AML-193 (cell line): ENCODE results near the gene OPRL1.
"Not testable (repeated sequence)": the region's sequence is repeated elsewhere in the genome, so short reads cannot be mapped to it uniquely, and the experiment has no call there.

ENCODE experiments used
- DNase-seq, 2 experiments: peaks; one replicate each; lab custom pipeline; 2025; lab: John Stamatoyannopoulos, UW

OPRL1 gene

DNA sequence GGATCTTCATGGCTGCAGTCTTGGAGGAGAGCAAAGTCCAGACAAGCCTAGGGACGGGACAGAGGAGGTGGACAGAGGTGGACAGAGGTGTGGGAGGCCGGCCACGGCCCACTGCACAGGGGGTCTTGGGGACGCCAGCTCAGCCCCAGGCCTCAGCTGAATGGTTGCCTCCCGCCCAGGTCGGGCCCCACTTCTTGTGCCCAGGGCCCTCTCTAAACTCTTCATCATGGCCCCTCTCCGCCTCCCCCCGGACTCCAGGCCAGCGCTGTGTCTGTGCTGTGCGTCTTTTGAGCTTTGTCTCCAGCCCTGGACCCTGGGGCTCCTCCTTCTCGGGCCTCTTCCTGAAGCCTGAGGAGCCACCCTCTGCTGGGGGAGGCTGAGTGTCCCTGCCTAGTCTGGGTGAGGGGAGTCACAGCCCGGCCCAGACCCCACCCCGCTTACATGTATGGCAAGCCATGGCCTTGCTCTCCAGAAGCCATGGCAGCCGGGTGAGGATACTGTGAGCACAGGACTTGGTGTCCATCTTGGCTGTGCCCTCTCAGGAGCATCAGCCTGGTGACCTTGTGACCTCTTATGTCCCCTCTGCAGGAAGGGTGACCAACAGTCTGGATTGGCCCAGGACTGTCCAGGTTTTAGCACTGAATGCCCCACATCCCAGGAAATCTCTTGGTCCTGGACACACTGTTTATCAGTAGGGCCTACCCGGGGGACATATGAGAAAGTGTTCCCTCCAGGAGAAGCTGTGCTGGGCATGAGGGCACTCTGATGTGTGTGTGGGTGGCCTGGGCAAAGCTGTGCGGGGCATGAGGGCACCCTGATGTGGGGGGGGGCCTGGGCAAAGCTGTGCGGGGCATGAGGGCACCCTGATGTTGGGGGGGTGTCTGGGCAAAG is 36.9 kb downstream of the OPRL1 start:
- DNase-seq, result no peak

GRCh38 chr20:64117432-64117777 is 37.5 kb downstream of the OPRL1 start:
- DNase-seq, result not testable (repeated sequence)

DNA sequence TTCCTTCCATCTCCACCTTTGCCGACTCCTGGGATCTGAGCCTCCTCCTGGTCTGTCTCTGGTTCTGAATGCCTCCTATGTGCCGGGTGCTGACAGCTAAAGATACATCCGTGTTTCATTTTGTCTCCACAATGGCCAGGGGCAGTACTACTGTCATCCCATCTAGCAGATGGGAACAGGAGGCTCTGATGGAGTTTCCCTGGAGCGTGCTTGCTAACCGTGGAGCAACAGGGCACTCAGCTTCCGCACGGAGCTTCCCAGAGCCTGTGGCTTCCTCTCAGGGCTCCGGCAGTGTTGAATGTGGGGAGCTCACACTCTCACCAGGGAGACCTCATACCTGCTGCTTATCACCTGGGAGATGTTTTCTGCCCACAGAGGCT is 39.4 kb downstream of the OPRL1 start:
- no peak for DNase-seq

DNA sequence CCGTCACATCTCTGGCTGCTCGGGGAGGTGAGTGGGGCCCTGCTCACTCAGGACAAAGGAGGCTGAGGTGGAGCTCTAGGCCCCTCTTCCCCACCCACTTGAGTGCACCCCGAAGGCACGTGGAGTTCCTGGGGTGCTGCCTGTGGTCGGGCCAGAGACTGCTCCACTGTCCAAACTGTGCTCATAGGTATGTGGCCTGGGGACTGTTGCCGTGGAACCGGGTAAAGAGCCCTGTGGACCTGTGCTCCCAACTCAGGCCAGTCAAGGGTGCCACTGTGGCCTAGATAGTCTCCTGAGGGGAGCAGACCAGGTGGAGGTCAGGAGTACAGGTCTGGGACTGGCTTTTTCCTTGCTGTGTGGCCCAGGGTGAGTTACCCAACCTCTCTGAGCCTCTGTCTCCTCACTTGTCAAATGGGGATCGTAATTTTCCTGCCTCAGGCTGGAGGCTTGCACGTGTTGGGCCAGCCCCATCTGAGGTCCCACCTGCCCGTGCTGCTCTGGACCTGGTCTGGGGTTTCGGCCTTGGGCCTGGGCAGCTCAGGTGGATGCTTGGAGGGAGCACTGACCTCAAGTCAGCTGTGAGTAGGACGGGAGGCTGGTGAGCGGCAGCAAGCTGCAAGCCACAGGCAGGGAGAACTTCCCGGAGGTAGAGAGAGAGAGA is 39.9 kb downstream of the OPRL1 start:
- no peak for DNase-seq

- no peak for DNase-seq
Measured at GRCh38 chr20:64121586-64121985, 41.7 kb downstream of the OPRL1 start.

GRCh38 chr20:64122927-64123326 is 43.0 kb downstream of the OPRL1 start:
- not testable (repeated sequence) for DNase-seq

DNA sequence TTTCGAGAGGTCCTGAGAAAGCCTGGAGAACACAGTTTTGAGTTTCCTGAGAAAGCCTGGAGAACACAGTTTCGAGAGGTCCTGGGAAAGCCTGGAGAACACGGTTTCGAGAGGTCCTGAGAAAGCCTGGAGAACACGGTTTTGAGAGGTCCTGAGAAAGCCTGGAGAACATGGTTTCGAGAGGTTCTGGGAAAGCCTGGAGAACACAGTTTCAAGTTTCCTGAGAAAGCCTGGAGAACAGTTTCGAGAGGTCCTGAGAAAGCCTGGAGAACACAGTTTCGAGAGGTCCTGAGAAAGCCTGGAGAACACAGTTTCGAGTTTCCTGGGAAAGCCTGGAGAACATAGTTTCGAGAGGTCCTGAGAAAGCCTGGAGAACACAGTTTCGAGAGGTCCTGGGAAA is 43.6 kb downstream of the OPRL1 start:
- DNase-seq, result not testable (repeated sequence)

GRCh38 chr20:64129146-64129782 is 49.4 kb downstream of the OPRL1 start:
- no peak for DNase-seq

DNA sequence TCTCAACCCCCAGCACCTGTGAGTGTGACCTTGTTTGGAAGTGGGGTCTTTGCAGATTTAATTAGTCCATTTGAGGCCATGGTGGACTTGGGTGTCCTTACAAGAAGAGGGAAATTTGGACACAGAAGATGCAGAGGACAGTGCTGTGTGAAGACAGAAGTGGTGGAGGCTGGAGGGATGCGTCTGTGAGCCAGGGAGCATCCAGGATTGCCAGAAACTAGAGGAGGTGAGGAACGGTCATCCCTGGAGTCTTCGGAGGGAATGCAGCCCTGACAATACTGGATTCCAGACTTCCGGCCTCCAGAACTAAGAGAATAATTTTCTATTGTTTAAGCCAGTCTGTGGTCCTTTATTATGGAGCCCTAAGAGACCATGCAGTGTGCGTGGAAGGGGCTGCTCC is 50.4 kb downstream of the OPRL1 start:
- DNase-seq, result no peak

DNA sequence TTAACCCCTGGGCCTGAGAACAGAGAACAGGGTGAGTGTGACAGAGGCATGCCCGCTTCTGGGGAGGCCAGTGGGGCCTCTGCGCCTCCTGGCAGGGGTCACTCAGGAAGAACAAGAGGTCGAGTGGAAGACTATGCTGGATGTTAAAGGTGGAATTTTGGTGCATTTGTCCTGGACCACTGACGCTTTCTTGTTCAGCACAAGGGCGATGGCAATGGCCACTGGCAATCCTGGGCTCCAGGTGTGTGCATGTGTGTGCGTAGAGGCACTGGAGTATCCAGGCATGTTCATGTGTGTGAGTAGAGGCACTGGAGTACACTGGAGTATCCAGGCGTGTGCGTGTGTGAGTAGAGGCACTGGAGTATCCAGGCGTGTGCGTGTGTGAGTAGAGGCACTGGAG is 51.0 kb downstream of the OPRL1 start:
- no peak for DNase-seq

DNA sequence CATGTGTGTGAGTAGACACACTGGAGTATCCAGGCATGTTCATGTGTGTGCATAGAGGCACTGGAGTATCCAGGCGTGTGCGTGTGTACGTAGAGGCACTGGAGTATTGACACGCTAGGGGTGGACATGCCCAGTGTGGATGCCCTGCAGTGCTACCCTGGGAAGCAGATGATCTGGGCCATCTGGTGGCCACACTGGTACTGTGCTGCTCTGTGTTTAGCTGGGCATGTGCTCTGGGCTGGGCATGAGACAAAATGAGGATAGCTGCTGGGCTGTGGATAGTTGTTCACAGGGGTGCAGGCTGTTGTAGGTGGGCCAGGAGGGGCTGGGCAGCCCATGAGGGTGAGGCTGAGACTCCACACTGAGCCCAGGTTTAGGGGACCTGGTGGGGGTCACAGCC is 51.5 kb downstream of the OPRL1 start:
- peak; percentile 5 to 14 for DNase-seq

DNA sequence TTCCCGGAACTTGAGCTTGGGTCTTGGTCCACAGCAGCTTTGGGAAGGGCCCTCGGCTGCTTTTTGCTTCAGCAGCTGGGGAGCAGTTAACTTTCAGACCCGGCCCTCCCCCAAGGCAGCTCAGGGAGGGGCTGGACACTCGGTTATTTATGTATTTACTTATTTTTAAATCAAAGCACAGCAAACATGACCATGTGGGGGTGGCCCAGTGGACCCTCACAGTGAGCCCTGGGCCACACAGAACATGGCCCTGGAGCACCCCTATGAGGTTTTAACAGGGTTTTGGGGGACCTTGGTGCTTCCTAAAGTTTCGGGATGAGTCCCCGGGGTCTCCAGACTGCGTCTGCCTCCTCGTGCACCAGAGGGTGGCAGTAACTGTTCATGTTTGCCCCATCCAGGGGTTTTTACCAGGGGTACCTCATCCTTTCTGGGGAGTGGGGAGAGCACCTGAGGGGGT is 54.1 kb downstream of the OPRL1 start:
- DNase-seq, result no peak

GRCh38 chr20:64134744-64135143 is 54.9 kb downstream of the OPRL1 start:
- DNase-seq, result not testable (repeated sequence)

DNA sequence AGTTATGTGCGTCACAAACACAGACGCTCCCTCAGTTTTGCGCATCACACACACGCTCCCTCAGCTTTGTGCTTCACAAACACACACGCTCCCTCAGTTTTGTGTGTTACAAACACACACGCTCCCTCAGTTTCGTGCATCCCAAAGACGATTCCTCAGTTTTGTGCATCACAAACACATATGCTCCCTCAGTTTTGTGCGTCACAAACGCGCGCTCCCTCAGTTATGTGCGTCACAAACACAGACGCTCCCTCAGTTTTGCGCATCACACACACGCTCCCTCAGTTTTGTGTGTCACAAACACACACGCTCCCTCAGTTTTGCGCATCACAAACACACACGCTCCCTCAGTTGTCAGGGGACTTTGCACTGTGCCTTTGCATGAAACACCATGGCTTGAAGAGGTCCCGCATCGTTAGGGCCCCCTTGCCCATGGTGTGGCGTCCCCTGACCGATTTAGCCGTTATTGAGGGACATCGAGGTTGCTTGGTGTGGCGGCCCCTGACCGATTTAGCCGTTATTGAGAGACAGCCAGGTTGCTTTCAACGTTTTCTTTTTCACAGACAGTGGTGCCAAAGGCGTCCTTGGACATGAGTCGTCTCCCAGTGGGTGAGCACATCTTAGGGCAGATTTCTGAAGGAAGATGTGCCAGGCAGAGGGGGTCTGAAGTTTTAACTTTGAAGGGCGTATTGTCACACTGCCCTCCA is 56.3 kb downstream of the OPRL1 start:
- no peak for DNase-seq

DNA sequence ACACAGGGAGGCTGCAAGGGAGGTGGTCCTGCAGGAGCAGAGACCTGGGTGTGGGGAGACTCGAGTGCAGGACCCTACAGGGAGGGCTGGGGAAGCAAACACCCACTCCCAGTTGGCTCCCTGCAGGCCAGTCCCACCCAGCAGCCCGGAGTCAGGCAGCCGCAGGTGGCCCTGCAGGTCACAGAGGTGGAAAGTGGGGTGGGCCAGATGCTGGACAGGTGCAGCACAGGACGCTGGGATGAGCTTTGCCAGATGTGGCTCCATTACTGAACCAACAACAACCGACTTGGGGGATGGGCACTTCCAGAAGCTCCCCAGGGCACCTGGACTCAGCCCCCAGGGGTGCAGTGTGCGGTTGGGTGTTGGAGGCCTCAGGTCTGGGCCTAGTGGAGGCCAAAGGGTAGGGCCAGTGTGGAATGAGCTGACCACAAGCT is 57.7 kb downstream of the OPRL1 start:
- DNase-seq, result no peak

- no peak for DNase-seq
Measured at GRCh38 chr20:64138276-64138815, 58.5 kb downstream of the OPRL1 start.

DNA sequence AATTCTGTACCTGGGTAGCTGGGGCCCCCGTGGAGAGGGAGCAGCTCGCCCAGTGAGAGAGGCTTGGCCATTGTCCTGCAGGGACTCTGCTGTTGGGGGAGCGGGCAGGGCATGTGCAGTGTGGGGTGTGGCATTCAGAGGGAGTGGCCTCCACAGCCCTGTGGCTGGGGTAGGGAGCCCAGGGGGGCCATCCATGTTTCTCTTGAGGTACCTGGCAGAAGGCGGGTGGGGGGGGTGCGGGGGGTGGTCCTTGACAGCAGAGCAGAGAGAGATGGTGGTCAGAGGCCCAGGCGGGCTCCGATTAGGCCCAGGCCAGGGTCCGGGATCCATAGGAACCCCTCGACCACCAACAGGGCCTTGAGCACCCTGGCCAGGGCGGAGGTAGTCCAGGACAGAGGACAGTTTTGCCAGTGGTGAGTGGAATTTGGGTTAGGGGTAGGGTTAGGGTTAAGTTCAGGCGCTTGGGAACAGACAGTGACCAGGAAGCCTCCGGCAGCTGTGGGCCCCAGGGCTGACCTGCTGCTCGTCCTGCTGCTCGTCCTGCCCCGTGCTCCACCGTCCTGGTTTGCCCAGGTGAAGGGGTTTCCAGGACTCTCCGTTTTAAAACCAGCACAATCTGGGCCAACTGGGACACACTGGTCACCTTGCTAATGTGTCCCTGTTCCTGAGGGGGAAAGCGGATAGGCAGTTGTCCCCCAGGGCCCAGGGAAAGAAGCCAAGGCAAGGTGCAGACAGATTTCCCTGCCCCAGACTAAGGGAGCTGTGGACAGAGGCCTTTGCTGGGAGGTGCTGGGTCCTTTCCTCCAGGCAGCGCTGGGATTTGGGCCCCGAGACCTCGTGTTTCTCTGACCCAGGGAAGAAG is 59.5 kb downstream of the OPRL1 start:
- DNase-seq, result no peak

- no peak for DNase-seq
Measured at GRCh38 chr20:64140061-64140931, 60.4 kb downstream of the OPRL1 start.

- DNase-seq, result no peak
Measured at GRCh38 chr20:64140956-64141355, 61.1 kb downstream of the OPRL1 start.

DNA sequence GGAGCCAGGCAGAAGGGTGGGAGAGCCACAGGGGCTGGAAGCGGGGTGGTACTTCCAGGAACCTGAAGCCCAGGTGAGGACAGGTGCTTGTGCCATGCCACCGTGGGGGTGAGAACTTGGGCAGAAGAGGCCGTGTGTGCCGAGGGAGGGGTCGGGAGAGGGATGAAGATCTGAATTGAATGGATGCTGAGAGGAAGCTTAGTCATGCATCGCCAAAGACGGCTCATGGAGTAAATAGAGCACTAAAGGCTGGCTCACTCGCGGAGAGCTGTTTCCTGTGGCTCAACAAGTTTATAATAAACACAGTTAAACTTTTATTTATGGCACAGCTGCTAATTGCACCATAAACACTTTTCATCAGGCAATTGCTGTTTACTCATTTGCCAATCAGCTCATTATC is 62.7 kb downstream of the OPRL1 start:
- no peak for DNase-seq
